Measurements from ENCODE around the gene PLA2G15. TPM values are rescaled to one million over a fixed set of nuclear protein-coding genes. Genes with fewer than 3 reads are reported as not detected.
A peak's percentile ranks its signal among the peaks of the same experiment; 100 is the strongest.

Gene PLA2G15
- total RNA-seq, 4 donors from 2014 or later: 4.5 to 18.0 (median 11.7) TPM

- Histone ChIP-seq H3K27me3 (no peaks in the 10 kb centered on the region), H3K36me3 (peaks cover 0 to 71% of the 10 kb centered on the region in 2 donors), H3K9me3 (no peaks in the 10 kb centered on the region), H3K4me1 (peaks cover 0 to 50% (median 17%) of the 10 kb centered on the region in 3 donors), H3K4me3 (no peak overlapping the region), H3K27ac (peak overlapping the region in 3 of 4 donors; percentile 50 to 63 (median 62))
- WGBS, 2 donors (ENCODE audit: low coverage in 1 of 2): 73 to 92% methylated on average over 2 of the region's 4 CpGs
- TF ChIP-seq CTCF (IDR thresholded peaks at IDR 0.05) (no peak), POLR2AphosphoS5 (IDR thresholded peaks at IDR 0.05) (no peak), POLR2A (IDR thresholded peaks at IDR 0.05) (no peak), EP300 (IDR thresholded peaks at IDR 0.05) (no peak)
- ATAC-seq: no peak
Measured at GRCh38 chr16:68289621-68290329, 44.6 kb downstream of the PLA2G15 start.

- Histone ChIP-seq H3K27ac (peak overlapping the region in 2 of 4 donors; percentile 35 to 63), H3K27me3 (no peaks in the 10 kb centered on the region), H3K4me1 (peaks cover 0 to 43% (median 17%) of the 10 kb centered on the region in 3 donors), H3K4me3 (no peak overlapping the region), H3K36me3 (peaks cover 0 to 78% of the 10 kb centered on the region in 2 donors), H3K9me3 (no peaks in the 10 kb centered on the region)
- ATAC-seq: no peak
- 40% methylated on average over 2 of the region's 6 CpGs; no CpG with 5 or more reads in 1 of the 2 donors for WGBS, 2 donors (ENCODE audit: low coverage in 1 of 2)
- TF ChIP-seq EP300 (IDR thresholded peaks at IDR 0.05) (no peak), POLR2AphosphoS5 (IDR thresholded peaks at IDR 0.05) (no peak), CTCF (IDR thresholded peaks at IDR 0.05) (no peak), POLR2A (IDR thresholded peaks at IDR 0.05) (no peak)
Measured at GRCh38 chr16:68290450-68290849, 45.3 kb downstream of the PLA2G15 start.

- TF ChIP-seq POLR2AphosphoS5 (IDR thresholded peaks at IDR 0.05) (no peak), EP300 (IDR thresholded peaks at IDR 0.05) (no peak), CTCF (IDR thresholded peaks at IDR 0.05) (no peak), POLR2A (IDR thresholded peaks at IDR 0.05) (no peak)
- ATAC-seq: no peak
- H3K4me3 ChIP-seq: no peak overlapping the region
- no peak overlapping the region for H3K27ac ChIP-seq
- no peaks in the 10 kb centered on the region for H3K9me3 ChIP-seq
- H3K36me3 ChIP-seq: peaks cover 0 to 85% of the 10 kb centered on the region in 2 donors
- no peaks in the 10 kb centered on the region for H3K27me3 ChIP-seq
- 33 to 71% methylated on average over 1 to 3 of the region's 4 CpGs for WGBS, 2 donors (ENCODE audit: low coverage in 1 of 2)
- H3K4me1 ChIP-seq: peaks cover 0 to 36% (median 17%) of the 10 kb centered on the region in 3 donors
Measured at GRCh38 chr16:68291227-68291626, 46.1 kb downstream of the PLA2G15 start.

- H3K4me1 ChIP-seq: peaks cover 0 to 24% (median 14%) of the 10 kb centered on the region in 3 donors
- WGBS, 2 donors (ENCODE audit: low coverage in 1 of 2): 83 to 93% methylated on average over 1 to 5 of the region's 5 CpGs
- no peak overlapping the region for H3K4me3 ChIP-seq
- H3K9me3 ChIP-seq: no peaks in the 10 kb centered on the region
- TF ChIP-seq EP300 (IDR thresholded peaks at IDR 0.05) (no peak), POLR2AphosphoS5 (IDR thresholded peaks at IDR 0.05) (no peak), POLR2A (IDR thresholded peaks at IDR 0.05) (no peak), CTCF (IDR thresholded peaks at IDR 0.05) (no peak)
- H3K36me3 ChIP-seq: peaks cover 0 to 92% of the 10 kb centered on the region in 2 donors
- ATAC-seq: no peak
- no peaks in the 10 kb centered on the region for H3K27me3 ChIP-seq
- no peak overlapping the region for H3K27ac ChIP-seq
Measured at GRCh38 chr16:68292425-68292824, 47.3 kb downstream of the PLA2G15 start.

- H3K27me3 ChIP-seq: no peaks in the 10 kb centered on the region
- H3K4me3 ChIP-seq: no peak overlapping the region
- no peak for ATAC-seq
- peaks cover 2 to 98% of the 10 kb centered on the region in 2 donors for H3K36me3 ChIP-seq
- no peak for TF ChIP-seq POLR2AphosphoS5 (IDR thresholded peaks at IDR 0.05)
- no peak for TF ChIP-seq CTCF (IDR thresholded peaks at IDR 0.05)
- TF ChIP-seq EP300 (IDR thresholded peaks at IDR 0.05): no peak
- no peak for TF ChIP-seq POLR2A (IDR thresholded peaks at IDR 0.05)
- 79 to 83% methylated on average over 11 to 12 of the region's 12 CpGs for WGBS, 2 donors (ENCODE audit: low coverage in 1 of 2)
- H3K9me3 ChIP-seq: no peaks in the 10 kb centered on the region
- no peak overlapping the region for H3K27ac ChIP-seq
- H3K4me1 ChIP-seq: peaks cover 0 to 34% (median 11%) of the 10 kb centered on the region in 3 donors
Measured at GRCh38 chr16:68296291-68296690, 51.1 kb downstream of the PLA2G15 start.

Data from gastroesophageal sphincter (tissue), 4 donors.